HL-60 (cell line): ENCODE measurements around the gene DBX1.

ENCODE experiments used
- DNase-seq, 2 experiments: peaks; one replicate each; pipeline ENCODE4 v3.0.0-alpha.2; 2010 to 2020; ENCODE audit warnings: low read depth in 1 of 2, low spot score in 1 of 2
- H3K27ac ChIP-seq: fragments of 250-450 bp; sonication (Bioruptor Pico); replicated peaks from 2 replicates; pipeline ENCODE4 v1.5.1; 2020; ENCODE audit warnings: mild to moderate bottlenecking, moderate library complexity
- H3K27me3 ChIP-seq: fragments of 250-450 bp; sonication (Bioruptor Pico); 2 replicates; pipeline ENCODE4 v1.5.1; 2021; ENCODE audit warnings: mild to moderate bottlenecking, moderate library complexity; ENCODE audit not compliant: insufficient read depth, poor library complexity, severe bottlenecking
- H3K4me3 ChIP-seq: replicated peaks from 2 replicates; pipeline ENCODE4 v1.5.1; 2011; ENCODE audit warnings: mild to moderate bottlenecking, control low read depth, low read length; ENCODE audit not compliant: insufficient read depth
- CTCF ChIP-seq: IDR thresholded peaks from one replicate; pipeline ENCODE4 v1.5.1; 2011; ENCODE audit warnings: low read length, control low read depth, inconsistent platforms; ENCODE audit not compliant: insufficient read depth
- GABPA ChIP-seq: IDR thresholded peaks from 2 replicates; pipeline ENCODE4 v1.6.1; 2012; ENCODE audit warnings: low read depth
- POLR2AphosphoS5 ChIP-seq: IDR thresholded peaks from 2 replicates; pipeline ENCODE4 v1.6.1; 2012; ENCODE audit warnings: low read depth
- REST ChIP-seq: IDR thresholded peaks from 2 replicates; pipeline ENCODE4 v1.6.1; 2012; ENCODE audit warnings: low read depth; ENCODE audit not compliant: insufficient replicate concordance
- SPI1 ChIP-seq: IDR thresholded peaks from 2 replicates; pipeline ENCODE4 v1.6.1; 2012; ENCODE audit warnings: low read depth, mild to moderate bottlenecking, borderline replicate concordance

Gene DBX1

GRCh38 chr11:20205807-20206206 lies 45.5 kb upstream of the DBX1 start:
- peaks cover 26% of the 10 kb centered on the region for H3K27me3 ChIP-seq
- no peak overlapping the region for H3K27ac ChIP-seq

GRCh38 chr11:20204681-20205080 lies 44.4 kb upstream of the DBX1 start:
- Histone ChIP-seq H3K4me3 (no peak overlapping the region), H3K27ac (no peak overlapping the region), H3K27me3 (peaks cover 26% of the 10 kb centered on the region)
- no peak for DNase-seq
- TF ChIP-seq GABPA (no peak), REST (no peak), POLR2AphosphoS5 (no peak), CTCF (no peak), SPI1 (no peak)

More at GRCh38 chr11:20205807-20206206, 45.5 kb upstream of the DBX1 start:
- H3K4me3 ChIP-seq = no peak overlapping the region
- TF ChIP-seq REST (no peak), POLR2AphosphoS5 (no peak), CTCF (no peak), GABPA (no peak), SPI1 (no peak)
- no peak for DNase-seq

DNA sequence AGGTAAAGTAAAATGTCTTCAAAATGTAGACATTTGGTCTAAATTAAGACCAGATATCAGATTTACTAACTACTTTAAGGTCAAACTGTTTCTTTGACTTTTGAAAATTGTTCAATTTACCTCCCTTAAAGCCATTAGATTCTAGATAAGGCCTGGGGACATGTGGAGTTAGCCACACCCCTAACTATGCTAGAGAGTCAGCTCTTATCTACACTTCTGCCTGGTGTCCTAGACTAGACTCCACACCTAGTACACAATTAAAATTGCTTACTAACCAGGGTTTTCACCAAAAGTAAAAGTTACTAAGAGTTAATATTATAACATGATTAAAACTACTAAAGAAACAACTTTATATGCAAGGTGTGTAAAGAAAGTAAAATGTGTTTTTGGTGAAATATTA lies 43.6 kb upstream of the DBX1 start:
- Histone ChIP-seq H3K4me3 (no peak overlapping the region), H3K27me3 (peaks cover 19% of the 10 kb centered on the region), H3K27ac (no peak overlapping the region)
- TF ChIP-seq GABPA (no peak), REST (no peak), CTCF (no peak), POLR2AphosphoS5 (no peak), SPI1 (no peak)
- DNase-seq = no peak
